Testis (tissue), 3 donors: ENCODE measurements around the gene ELL2. TPM values are rescaled to one million over a fixed set of nuclear protein-coding genes. Genes with fewer than 3 reads are reported as not detected.
A peak's percentile ranks its signal among the peaks of the same experiment; 100 is the strongest.

Experiments
- DNase-seq: peaks from one replicate; pipeline ENCODE4 v3.0.0-alpha.2; 2019
- H3K27ac ChIP-seq, 2 donors: fragments of 200-600 bp; sonication (generic); one replicate each; pipeline ENCODE4 v1.5.1; 2019
- H3K27me3 ChIP-seq: fragments of 200-600 bp; sonication (generic); one replicate; pipeline ENCODE4 v1.5.1; 2019
- H3K36me3 ChIP-seq: fragments of 200-600 bp; sonication (generic); one replicate; pipeline ENCODE4 v1.5.1; 2017; ENCODE audit warnings: low read depth; ENCODE audit errors: missing control alignments
- H3K4me1 ChIP-seq: fragments of 200-600 bp; sonication (generic); one replicate; pipeline ENCODE4 v1.5.1; 2019
- H3K4me3 ChIP-seq, 2 donors: fragments of 200-600 bp; sonication (generic); one replicate each; pipeline ENCODE4 v1.5.1; 2017 to 2019
- H3K9me3 ChIP-seq: fragments of 200-600 bp; sonication (generic); one replicate; pipeline ENCODE4 v1.5.1; 2017
- POLR2A ChIP-seq: fragments of 450-650 bp; IDR thresholded peaks from one replicate; pipeline ENCODE4 v1.6.1; 2017; ENCODE audit warnings: antibody characterized with exemption, mild to moderate bottlenecking, moderate library complexity
- WGBS, 2 donors: methylation state at CpG; one replicate each; pipeline ENCODE4 v1.1.5; 2018; 5-methylcytosine and 5-hydroxymethylcytosine counted together
- intact Hi-C: fragments of 100-400 bp; cut with DNase I; formaldehyde crosslinking; loops from one replicate; pipeline ENCODE4 v1.15.1; 2023; ENCODE audit warnings: low total_unique reads
- polyA plus RNA-seq: library from polyadenylated mRNA; stranded (reverse); fragments of 350-450 nt; fragmentation: Illumina TruSeq; extraction: RNeasy Lipid Tissue Mini Kit (QIAGEN cat#74804); gene quantifications from one replicate; pipeline ENCODE4 v1.2.3, GENCODE V29; 2014; ENCODE audit warnings: low read depth, low replicate concordance; ENCODE audit not compliant: insufficient read depth
- total RNA-seq, 2 donors: library from RNA; depleted of rRNA; stranded (reverse); fragments of >200 nt; gene quantifications; one replicate each; pipeline ENCODE4 v1.2.3, GENCODE V29; 2016
- TF ChIP-seq, protein P1 (sequence below), 3 experiments: fragments of 450-650 bp in 2 of 3; fragments of 200-600 bp in 1 of 3; sonication (generic) in 1 of 3; IDR thresholded peaks; one replicate each; pipeline ENCODE4 v1.5.1; 2016 to 2019; ENCODE audit warnings: antibody characterized with exemption in 3 of 3, mild to moderate bottlenecking in 2 of 3, moderate library complexity in 1 of 3

The ELL2 gene
- total and polyA plus RNA-seq, 3 donors from 2014 or later = 32.1 to 87.3 (median 78.9) TPM

DNA sequence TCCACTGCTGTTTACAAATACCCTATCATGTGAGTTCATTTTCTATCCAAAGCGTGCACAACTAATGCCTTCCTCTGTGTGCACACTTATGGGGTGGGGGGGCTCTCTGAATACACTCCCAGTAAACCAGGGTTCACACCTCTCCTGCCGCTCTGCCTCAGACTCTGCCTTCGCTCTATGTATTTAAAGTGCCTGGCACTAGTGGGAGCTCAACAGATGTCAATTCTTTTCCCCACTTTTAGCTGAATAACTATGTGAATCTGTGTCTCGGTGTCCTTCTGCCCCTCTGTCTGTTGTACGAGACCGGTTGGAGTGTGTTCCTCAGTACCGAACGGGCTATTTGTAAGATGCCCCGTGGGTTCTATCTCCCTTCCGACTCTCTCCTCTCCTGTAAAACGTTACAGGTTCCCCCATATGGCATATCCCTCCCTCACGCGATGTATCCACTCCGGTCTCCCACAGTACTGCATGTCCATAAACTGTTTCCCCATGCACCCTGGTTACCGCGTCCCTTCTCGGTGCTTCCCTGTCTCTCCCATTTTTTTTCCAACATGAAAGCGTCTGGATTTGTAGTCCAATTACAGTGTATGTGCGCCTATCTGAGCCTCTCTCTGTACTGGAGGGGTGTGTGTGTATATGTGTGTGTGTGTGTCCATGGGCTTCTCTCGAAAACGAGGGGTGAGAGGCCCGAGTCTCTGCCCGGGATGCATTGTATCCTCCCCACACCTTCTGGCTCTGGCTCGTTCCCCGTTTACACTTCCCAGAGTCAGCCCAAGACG, 1.6 kb downstream of the ELL2 start:
- TF ChIP-seq, protein P1, sequence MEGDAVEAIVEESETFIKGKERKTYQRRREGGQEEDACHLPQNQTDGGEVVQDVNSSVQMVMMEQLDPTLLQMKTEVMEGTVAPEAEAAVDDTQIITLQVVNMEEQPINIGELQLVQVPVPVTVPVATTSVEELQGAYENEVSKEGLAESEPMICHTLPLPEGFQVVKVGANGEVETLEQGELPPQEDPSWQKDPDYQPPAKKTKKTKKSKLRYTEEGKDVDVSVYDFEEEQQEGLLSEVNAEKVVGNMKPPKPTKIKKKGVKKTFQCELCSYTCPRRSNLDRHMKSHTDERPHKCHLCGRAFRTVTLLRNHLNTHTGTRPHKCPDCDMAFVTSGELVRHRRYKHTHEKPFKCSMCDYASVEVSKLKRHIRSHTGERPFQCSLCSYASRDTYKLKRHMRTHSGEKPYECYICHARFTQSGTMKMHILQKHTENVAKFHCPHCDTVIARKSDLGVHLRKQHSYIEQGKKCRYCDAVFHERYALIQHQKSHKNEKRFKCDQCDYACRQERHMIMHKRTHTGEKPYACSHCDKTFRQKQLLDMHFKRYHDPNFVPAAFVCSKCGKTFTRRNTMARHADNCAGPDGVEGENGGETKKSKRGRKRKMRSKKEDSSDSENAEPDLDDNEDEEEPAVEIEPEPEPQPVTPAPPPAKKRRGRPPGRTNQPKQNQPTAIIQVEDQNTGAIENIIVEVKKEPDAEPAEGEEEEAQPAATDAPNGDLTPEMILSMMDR (IDR thresholded peaks at IDR 0.05) = no peak
- TF ChIP-seq POLR2A = no peak
- no peak for DNase-seq
- intact Hi-C loops = loop anchor here (5.0 kb wide), 1 partner anchor 103 kb away; no protein-coding TSS in a partner anchor
- H3K27ac ChIP-seq = peak overlapping the region; percentile 97 to 98
- H3K9me3 ChIP-seq = no peaks in the 10 kb centered on the region
- peak overlapping the region; percentile 92 to 98 for H3K4me3 ChIP-seq
- no peaks in the 10 kb centered on the region for H3K27me3 ChIP-seq
- H3K36me3 ChIP-seq = no peaks in the 10 kb centered on the region
- 12 to 15% methylated on average over 25 to 26 of the region's 26 CpGs for WGBS, 2 donors
- peaks cover 9% of the 10 kb centered on the region for H3K4me1 ChIP-seq

DNA sequence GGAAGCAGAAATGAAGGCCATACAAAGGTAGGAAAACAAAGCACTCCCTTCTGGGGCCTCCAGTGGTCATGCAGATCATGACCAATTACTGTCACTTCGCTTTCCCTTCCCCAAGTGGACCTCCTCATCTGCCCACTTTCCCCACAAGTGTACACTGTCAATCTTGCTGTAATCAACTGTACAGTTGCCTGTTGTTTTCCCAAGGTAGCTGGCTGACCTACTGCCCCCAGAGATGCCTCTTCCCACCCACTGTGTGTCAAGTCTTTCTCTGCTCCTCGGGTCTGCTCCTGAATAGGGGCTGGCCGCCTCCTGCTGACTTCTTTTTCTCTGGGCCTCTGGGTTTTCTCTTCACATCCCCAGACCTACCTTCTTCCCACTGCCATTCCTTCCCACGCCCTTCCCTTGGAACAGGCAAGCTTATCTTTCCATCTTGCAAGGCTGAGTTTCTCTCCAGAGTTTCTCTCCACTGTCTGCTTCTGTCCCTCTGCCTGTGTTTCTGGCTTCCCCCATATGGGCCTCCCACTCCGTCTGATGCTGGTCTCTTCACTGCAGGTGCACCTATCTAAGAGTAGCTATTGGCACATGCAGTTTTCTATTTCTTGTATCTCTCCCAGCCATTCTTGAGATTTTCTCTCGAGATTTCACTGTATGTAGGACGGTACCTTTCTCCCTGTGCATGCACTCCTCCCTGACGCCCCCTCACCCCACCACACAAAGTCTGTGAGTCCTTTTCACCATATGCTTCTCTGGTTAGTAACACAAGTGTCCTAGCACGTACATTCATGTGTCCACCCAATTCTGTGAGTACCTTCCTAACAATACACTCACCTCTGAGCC, 2.4 kb downstream of the ELL2 start:
- Histone ChIP-seq H3K27me3 (no peaks in the 10 kb centered on the region), H3K27ac (peak overlapping the region; percentile 97 to 98), H3K4me1 (peaks cover 9% of the 10 kb centered on the region), H3K36me3 (no peaks in the 10 kb centered on the region), H3K9me3 (no peaks in the 10 kb centered on the region), H3K4me3 (peak overlapping the region in 1 of 2 donors; percentile 92)
- 50 to 54% methylated on average over 9 of the region's 9 CpGs for WGBS, 2 donors
- intact Hi-C loops = no loop called here
- no peak for DNase-seq
- TF ChIP-seq, protein P1 (IDR thresholded peaks at IDR 0.05) = no peak
- no peak for TF ChIP-seq POLR2A

DNA sequence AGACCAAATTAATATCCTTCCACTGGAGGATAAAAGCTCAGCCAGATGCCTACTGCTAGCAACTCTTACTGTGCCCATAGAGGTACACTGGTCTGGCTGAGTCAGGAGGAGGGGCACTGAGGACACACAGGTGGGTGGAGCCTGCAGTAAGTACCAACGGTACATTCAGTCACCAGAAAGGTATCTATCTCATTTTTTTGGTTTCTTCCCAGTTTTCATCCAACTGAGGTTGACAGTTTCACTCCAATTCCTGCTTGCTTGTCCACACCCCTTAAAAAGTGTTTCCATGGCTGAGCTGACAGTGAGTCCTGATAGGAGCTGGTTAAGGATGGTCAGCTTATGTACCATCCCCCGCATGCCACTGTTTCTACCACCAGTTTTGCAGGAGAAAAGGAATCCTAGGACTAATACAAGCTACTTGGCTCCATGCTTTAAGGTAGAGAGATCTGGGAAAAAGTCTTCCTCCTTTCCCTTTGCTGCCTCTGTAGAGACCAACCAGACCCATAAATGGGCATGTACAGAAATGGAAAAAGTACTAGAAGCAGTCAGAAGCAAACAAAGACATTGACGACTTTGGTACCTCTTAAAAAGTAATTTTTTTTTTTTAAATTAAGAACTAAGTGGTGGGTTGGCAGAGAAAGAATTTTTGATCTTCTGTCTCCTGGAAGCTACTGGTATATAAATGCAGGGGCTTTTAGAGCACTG, 3.2 kb downstream of the ELL2 start:
- H3K27me3 ChIP-seq = no peaks in the 10 kb centered on the region
- TF ChIP-seq, protein P1 (IDR thresholded peaks at IDR 0.05) = no peak
- no peak for TF ChIP-seq POLR2A
- peak; percentile 68 for DNase-seq
- peak overlapping the region; percentile 97 to 98 for H3K27ac ChIP-seq
- intact Hi-C loops = no loop called here
- peaks cover 9% of the 10 kb centered on the region for H3K4me1 ChIP-seq
- H3K36me3 ChIP-seq = no peaks in the 10 kb centered on the region
- peak overlapping the region in 1 of 2 donors; percentile 92 for H3K4me3 ChIP-seq
- H3K9me3 ChIP-seq = no peaks in the 10 kb centered on the region
- 50 to 68% methylated on average over 3 of the region's 3 CpGs for whole genome bisulfite sequencing, 2 donors

DNA sequence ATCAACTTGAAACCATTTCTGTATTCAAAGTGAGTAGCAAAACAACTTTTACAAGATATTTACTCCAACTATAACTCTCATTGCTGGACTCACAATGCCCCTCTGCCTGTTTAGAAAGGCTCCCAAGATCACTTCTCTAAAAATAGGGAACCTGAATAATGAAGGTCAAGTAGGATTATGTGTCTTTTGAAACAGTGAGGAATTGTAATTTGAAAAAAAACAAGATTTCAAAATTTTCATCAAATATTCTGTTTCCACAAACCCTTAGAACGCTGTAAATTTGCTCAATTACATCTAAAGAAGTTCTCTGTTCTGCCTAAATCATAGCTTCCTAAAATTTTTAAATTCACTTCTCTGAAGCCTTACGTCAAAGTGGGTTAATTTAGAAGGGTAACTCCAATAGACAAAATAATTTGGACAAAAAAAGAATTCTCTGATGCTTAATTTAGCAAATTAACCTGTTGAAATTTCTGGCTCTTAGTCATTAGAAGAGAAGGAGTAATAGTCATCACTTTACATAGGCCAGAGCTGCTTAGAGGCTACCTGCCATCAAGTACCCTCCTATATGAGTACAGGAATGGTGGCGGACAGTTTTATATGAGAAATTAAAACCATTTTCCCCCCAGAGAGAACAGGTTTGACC, 4.0 kb downstream of the ELL2 start:
- Histone ChIP-seq H3K4me3 (no peak overlapping the region), H3K27ac (peak overlapping the region; percentile 8 to 97)

More for the DNA sequence above, 4.0 kb downstream of the ELL2 start:
- no peaks in the 10 kb centered on the region for H3K27me3 ChIP-seq
- H3K4me1 ChIP-seq = peaks cover 9% of the 10 kb centered on the region
- no peaks in the 10 kb centered on the region for H3K9me3 ChIP-seq
- 74 to 80% methylated on average over 3 of the region's 3 CpGs for WGBS, 2 donors
- no peak for DNase-seq
- TF ChIP-seq POLR2A = no peak
- TF ChIP-seq, protein P1 (IDR thresholded peaks at IDR 0.05) = no peak
- no peaks in the 10 kb centered on the region for H3K36me3 ChIP-seq
- intact Hi-C loops = no loop called here
